Transverse colon (tissue), 4 donors: ENCODE data around the gene AHR.

Experiments
- CTCF ChIP-seq, 5 experiments: fragments of 200-600 bp in 3 of 5; fragments of 450-650 bp in 2 of 5; sonication (generic) in 3 of 5; IDR thresholded peaks; 1 replicate in 2 of 5; 2 replicates in 3 of 5; pipeline ENCODE4 v1.5.1; 2016 to 2017; ENCODE audit warnings: antibody characterized with exemption in 5 of 5, inconsistent platforms in 3 of 5, mild to moderate bottlenecking in 2 of 5, moderate library complexity in 1 of 5
- EP300 ChIP-seq: sonication (generic); formaldehyde crosslinking; IDR thresholded peaks from one replicate; pipeline ENCODE4 v1.6.1; 2017; ENCODE audit warnings: antibody characterized with exemption, low read depth
- POLR2A ChIP-seq: fragments of 450-650 bp; IDR thresholded peaks from one replicate; pipeline ENCODE4 v1.6.1; 2016; ENCODE audit warnings: antibody characterized with exemption, mild to moderate bottlenecking, moderate library complexity
- POLR2AphosphoS5 ChIP-seq, 3 donors: sonication (generic); formaldehyde crosslinking; IDR thresholded peaks; one replicate each; pipeline ENCODE4 v1.6.1; 2016; ENCODE audit warnings: antibody characterized with exemption in 3 of 3

GRCh38 chr7:17274551-17275245 lies 23.8 kb upstream of the AHR start:
- TF ChIP-seq CTCF (IDR thresholded peaks at IDR 0.05) (no peak), POLR2AphosphoS5 (IDR thresholded peaks at IDR 0.05) (no peak), EP300 (no peak), POLR2A (no peak)
